KOPT-K1 (cell line): ENCODE measurements around the gene TRMT112.
A peak's percentile ranks its signal among the peaks of the same experiment; 100 is the strongest.

ENCODE experiments used
- H3K27ac ChIP-seq: fragments of 200-600 bp; sonication (generic); 2 replicates; pipeline ENCODE4 v1.5.1; 2016; ENCODE audit warnings: antibody characterized with exemption, mild to moderate bottlenecking, low read depth, low read length; ENCODE audit not compliant: poor library complexity, severe bottlenecking
- H3K36me3 ChIP-seq: fragments of 200-600 bp; sonication (generic); 2 replicates; pipeline ENCODE4 v1.5.1; 2017; ENCODE audit warnings: antibody characterized with exemption, mild to moderate bottlenecking, low read length, moderate library complexity; ENCODE audit not compliant: insufficient read depth
- H3K9me3 ChIP-seq: fragments of 200-600 bp; sonication (generic); 2 replicates; pipeline ENCODE4 v1.5.1; 2017; ENCODE audit warnings: antibody characterized with exemption, low read length, mild to moderate bottlenecking; ENCODE audit not compliant: insufficient read depth, poor library complexity, severe bottlenecking

Gene TRMT112

GRCh38 chr11:64287676-64288352 lies 29.5 kb downstream of the TRMT112 start:
- Histone ChIP-seq H3K36me3 (no peaks in the 10 kb centered on the region), H3K9me3 (no peaks in the 10 kb centered on the region), H3K27ac (no peak overlapping the region)

GRCh38 chr11:64286801-64287159 lies 30.6 kb downstream of the TRMT112 start:
- Histone ChIP-seq H3K36me3 (peaks cover 7% of the 10 kb centered on the region; the same call in 1 of the 2 replicates), H3K9me3 (no peaks in the 10 kb centered on the region), H3K27ac (no peak overlapping the region)

GRCh38 chr11:64285885-64286800 lies 31.2 kb downstream of the TRMT112 start:
- H3K36me3 ChIP-seq = peaks cover 14% of the 10 kb centered on the region; the same call in 1 of the 2 replicates
- peak overlapping the region; percentile 90 for H3K27ac ChIP-seq
- H3K9me3 ChIP-seq = no peaks in the 10 kb centered on the region

- H3K27ac ChIP-seq = peak within 1 kb of the TSS; percentile 90
- no peaks in the 10 kb centered on the region for H3K9me3 ChIP-seq
- peaks cover 15% of the 10 kb centered on the region; the same call in 1 of the 2 replicates for H3K36me3 ChIP-seq
These were observed 32.1 kb downstream of the TRMT112 start, which contains the start of gene GPR137 for GRCh38 chr11:64284962-64285884. GPR137 (plus strand) TSS chr11:64285848; CDS start chr11:64286525, 677 bp downstream.

- H3K27ac ChIP-seq = peak within 1 kb of the TSS; percentile 90
These were observed 33.1 kb downstream of the TRMT112 start, which contains the start of gene BAD for GRCh38 chr11:64284048-64284961. BAD (minus strand) TSS chr11:64284665; CDS start chr11:64284368, 297 bp downstream.

GRCh38 chr11:64283092-64283491 lies 34.3 kb downstream of the TRMT112 start:
- Histone ChIP-seq H3K9me3 (no peaks in the 10 kb centered on the region), H3K36me3 (peaks cover 25% of the 10 kb centered on the region; the same call in 1 of the 2 replicates), H3K27ac (no peak overlapping the region)

More at GRCh38 chr11:64284048-64284961, 33.1 kb downstream of the TRMT112 start, which contains the start of gene BAD:
- H3K9me3 ChIP-seq = no peaks in the 10 kb centered on the region
- H3K36me3 ChIP-seq = peaks cover 15% of the 10 kb centered on the region; the same call in 1 of the 2 replicates

GRCh38 chr11:64281957-64282770 lies 35.2 kb downstream of the TRMT112 start:
- Histone ChIP-seq H3K36me3 (peaks cover 34% of the 10 kb centered on the region), H3K27ac (no peak overlapping the region), H3K9me3 (no peaks in the 10 kb centered on the region)

GRCh38 chr11:64278576-64279190 lies 38.7 kb downstream of the TRMT112 start:
- Histone ChIP-seq H3K36me3 (peaks cover 56% of the 10 kb centered on the region), H3K27ac (no peak overlapping the region), H3K9me3 (no peaks in the 10 kb centered on the region)

GRCh38 chr11:64276653-64277431 lies 40.5 kb downstream of the TRMT112 start:
- Histone ChIP-seq H3K27ac (no peak overlapping the region), H3K9me3 (no peaks in the 10 kb centered on the region)

GRCh38 chr11:64275841-64276240 lies 41.5 kb downstream of the TRMT112 start:
- H3K27ac ChIP-seq = no peak overlapping the region
- H3K36me3 ChIP-seq = peaks cover 45% of the 10 kb centered on the region
- no peaks in the 10 kb centered on the region for H3K9me3 ChIP-seq

More at GRCh38 chr11:64276653-64277431, 40.5 kb downstream of the TRMT112 start:
- peaks cover 53% of the 10 kb centered on the region for H3K36me3 ChIP-seq

- Histone ChIP-seq H3K9me3 (no peaks in the 10 kb centered on the region), H3K36me3 (peaks cover 45% of the 10 kb centered on the region), H3K27ac (no peak overlapping the region)
These were observed 42.1 kb downstream of the TRMT112 start for GRCh38 chr11:64275031-64275800.
